ENCODE results near the gene ZNF614.
A peak's percentile ranks its signal among the peaks of the same experiment; 100 is the strongest.

- TF ChIP-seq POLR2A (conservative IDR thresholded peaks at IDR 0.05) (no peak), CBX3 (IDR thresholded peaks at IDR 0.05; ENCODE audit: borderline replicate concordance in 1 of 2, low read length in 2 of 2) (peak in 1 of 2 experiments; percentile 18; a peak in 1 of 3 replicates), SRF (CRISPR knock-in tag; IDR thresholded peaks at IDR 0.05) (no peak), E2F4 (CRISPR knock-in tag; IDR thresholded peaks at IDR 0.05; ENCODE audit: low read depth) (no peak), E2F6 (IDR thresholded peaks at IDR 0.05; ENCODE audit: borderline replicate concordance in 1 of 2, extremely low read depth in 1 of 2, insufficient read depth in 1 of 2, insufficient read length in 1 of 2, low read depth in 1 of 2, low read length in 1 of 2, poor library complexity in 1 of 2, severe bottlenecking in 1 of 2) (no peak), CTCF (IDR thresholded peaks at IDR 0.05 in 2 of 3, conservative IDR thresholded peaks at IDR 0.05 in 1 of 3; ENCODE audit: insufficient read depth in 2 of 3, low read depth in 1 of 3, low read length in 3 of 3) (no peak), SAFB (IDR thresholded peaks at IDR 0.05; ENCODE audit: borderline replicate concordance, low read depth, low read length) (no peak), KLF13 (tag; IDR thresholded peaks at IDR 0.05; ENCODE audit: borderline replicate concordance, low read depth) (no peak), HNRNPH1 (optimal IDR thresholded peaks at IDR 0.05; ENCODE audit: low read depth, low read length) (no peak), ZNF24 (IDR thresholded peaks at IDR 0.05) (no peak), PATZ1 (CRISPR knock-in tag; IDR thresholded peaks at IDR 0.05; ENCODE audit: borderline replicate concordance) (no peak), ARNT (IDR thresholded peaks at IDR 0.05) (no peak), ZNF253 (CRISPR knock-in tag; conservative IDR thresholded peaks at IDR 0.05) (no peak), MAFK (IDR thresholded peaks at IDR 0.05; ENCODE audit: low read length) (no peak)
Measured at GRCh38 chr19:51994048-51994644, 34.0 kb downstream of the ZNF614 start.

Measured in K562 (cell line).